Globus pallidus (tissue), 1 donor: Measurements from ENCODE around the gene ARHGAP45.

Experiments used
- DNase-seq: peaks from one replicate; pipeline ENCODE4 v3.0.0-alpha.2; 2015; ENCODE audit warnings: low spot score

ARHGAP45 gene

DNA sequence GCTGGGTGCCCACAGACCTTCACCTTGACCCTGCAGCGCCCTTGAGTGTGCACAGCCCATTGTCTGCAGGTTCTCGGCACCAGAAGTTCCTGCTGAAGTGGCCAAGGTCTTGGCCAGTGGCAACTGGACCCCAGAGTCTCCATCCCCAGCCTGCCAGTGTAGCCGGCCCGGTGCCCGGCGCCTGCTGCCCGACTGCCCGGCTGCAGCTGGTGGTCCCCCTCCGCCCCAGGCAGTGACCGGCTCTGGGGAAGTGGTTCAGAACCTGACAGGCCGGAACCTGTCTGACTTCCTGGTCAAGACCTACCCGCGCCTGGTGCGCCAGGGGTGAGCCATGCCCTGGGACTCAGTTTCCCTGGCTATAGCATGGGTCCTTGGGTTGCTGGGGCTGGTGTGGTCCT, 11.9 kb upstream of the ARHGAP45 start:
- DNase-seq = no peak

DNA sequence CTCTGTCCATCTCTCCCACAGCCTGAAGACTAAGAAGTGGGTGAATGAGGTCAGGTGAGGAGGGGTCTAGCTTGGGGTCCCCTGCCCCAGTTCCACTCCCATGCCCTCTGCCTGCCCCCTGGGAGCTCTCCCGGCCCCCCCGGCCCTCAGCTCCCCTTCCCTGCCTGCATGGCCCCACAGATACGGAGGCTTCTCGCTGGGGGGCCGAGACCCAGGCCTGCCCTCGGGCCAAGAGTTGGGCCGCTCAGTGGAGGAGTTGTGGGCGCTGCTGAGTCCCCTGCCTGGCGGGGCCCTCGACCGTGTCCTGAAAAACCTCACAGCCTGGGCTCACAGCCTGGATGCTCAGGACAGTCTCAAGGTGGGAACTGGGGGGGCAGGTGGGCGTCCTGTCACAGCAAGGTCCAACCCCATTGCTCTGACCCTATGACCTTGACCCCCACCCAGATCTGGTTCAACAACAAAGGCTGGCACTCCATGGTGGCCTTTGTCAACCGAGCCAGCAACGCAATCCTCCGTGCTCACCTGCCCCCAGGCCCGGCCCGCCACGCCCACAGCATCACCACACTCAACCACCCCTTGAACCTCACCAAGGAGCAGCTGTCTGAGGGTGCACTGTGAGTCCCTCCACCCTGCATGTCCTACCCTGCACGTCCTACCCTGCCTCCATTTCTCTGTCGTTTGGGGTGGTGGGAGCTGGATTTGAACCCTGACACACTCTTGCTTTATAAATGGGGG, 10.9 kb upstream of the ARHGAP45 start:
- no peak for DNase-seq

DNA sequence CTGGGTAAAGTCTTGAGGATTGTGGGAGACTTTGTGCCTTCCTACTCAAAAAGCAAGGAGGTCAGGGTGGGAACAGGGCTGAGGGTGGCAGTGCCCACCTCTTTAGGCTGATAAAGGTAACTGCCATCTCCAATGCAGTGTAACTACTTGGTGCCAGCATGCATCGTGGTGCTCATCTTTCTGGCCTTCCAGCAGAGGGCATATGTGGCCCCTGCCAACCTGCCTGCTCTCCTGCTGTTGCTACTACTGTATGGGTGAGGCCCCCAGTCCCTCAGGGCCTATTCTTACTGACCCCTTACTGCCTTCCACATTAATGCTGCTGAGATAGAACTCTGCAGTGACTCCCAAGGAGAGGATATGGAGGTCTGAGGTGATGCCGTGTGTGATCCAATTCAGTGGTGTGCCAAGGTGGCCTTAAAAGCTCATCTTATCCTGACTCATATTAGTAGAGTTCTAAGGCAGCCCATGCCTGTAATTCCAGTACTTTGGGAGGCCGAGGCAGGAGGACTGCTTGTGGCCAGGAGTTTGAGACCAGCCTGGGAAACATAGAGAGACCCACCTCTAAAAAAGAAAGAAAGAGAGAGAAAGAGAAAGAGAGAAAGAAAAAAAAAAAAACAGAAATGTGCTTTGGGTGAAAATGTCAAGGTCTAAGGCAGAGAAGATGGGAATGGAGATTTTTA, 9.7 kb upstream of the ARHGAP45 start:
- DNase-seq = no peak

DNA sequence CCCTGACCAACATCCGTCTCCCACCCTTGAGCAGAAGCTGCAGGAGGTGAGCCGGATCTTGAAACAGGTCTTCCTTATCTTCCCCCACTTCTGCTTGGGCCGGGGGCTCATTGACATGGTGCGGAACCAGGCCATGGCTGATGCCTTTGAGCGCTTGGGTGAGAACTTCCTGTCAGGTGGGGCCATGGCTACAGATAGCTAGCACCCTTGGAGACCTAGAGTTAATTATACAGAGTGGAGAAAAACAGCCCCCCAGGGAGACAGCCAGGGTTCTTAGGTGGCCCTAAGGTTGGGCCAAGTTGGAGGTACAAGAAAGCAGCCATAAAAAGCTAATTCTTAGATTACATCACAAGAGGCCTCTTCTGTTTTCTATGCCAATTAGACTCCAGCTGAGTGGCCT, 8.9 kb upstream of the ARHGAP45 start:
- no peak for DNase-seq

DNA sequence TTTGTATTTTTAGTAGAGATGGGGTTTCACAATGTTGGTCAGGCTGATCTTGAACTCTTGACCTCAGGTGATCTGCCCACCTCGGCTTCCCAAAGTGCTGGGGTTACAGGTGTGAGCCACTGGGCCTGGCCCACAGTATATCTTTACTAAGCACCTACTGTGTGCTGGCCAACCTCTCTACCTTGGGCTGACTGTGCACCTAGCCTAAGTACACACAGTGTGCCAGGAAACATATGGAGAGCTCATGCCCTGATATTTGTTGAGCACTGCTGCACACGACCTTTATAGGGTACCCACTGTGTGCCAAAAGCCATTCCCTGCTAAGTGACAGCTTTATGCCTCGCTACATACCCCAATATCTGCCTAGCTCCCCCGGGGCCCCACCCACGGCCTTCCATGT, 6.3 kb upstream of the ARHGAP45 start:
- DNase-seq = no peak

DNA sequence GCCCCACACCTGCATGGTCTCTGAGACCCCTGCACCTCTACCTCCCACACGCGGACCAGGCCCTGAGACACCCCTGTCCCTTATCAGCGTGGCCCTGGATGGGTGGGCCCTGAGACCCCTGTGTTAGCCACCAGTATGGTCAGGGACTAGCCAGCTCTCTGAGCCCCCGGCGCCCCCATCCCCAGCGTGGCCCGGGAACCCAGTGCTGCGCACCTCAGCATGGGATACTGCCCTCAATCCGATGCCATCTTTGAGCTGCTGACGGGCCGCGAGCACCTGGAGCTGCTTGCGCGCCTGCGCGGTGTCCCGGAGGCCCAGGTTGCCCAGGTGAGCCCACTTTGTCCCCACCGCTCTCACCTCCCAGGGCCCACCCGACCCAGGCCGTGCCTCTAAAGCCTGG, 5.0 kb upstream of the ARHGAP45 start:
- DNase-seq = no peak

DNA sequence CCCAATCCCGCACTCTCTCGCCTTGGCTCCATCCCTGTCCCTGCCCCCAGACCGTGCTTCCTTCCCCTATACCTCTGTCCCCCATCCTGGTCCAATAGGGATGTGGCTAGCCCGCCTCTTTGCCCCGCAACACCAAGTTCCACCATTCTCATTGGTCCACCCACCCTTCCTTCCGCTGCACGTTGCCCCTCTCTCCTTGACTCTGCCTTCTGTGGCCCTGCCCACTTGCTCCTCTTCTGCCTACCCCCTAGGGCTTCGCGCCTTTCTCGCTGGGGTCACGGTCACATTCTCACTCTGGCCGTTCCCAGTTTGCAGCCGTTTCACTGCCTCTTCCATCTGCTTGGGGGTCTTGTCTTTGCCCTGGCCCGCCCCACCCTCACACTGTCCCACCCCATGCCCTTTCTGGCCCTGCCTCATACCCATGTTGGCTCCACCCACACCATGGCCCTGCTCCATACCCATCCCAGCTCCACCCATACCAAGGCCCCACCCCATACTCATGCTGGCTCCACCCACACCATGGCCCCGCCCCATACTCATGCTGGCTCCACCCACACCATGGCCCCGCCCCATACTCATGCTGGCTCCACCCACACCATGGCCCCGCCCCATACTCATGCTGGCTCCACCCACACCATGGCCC, 4.5 kb upstream of the ARHGAP45 start:
- DNase-seq = no peak

DNA sequence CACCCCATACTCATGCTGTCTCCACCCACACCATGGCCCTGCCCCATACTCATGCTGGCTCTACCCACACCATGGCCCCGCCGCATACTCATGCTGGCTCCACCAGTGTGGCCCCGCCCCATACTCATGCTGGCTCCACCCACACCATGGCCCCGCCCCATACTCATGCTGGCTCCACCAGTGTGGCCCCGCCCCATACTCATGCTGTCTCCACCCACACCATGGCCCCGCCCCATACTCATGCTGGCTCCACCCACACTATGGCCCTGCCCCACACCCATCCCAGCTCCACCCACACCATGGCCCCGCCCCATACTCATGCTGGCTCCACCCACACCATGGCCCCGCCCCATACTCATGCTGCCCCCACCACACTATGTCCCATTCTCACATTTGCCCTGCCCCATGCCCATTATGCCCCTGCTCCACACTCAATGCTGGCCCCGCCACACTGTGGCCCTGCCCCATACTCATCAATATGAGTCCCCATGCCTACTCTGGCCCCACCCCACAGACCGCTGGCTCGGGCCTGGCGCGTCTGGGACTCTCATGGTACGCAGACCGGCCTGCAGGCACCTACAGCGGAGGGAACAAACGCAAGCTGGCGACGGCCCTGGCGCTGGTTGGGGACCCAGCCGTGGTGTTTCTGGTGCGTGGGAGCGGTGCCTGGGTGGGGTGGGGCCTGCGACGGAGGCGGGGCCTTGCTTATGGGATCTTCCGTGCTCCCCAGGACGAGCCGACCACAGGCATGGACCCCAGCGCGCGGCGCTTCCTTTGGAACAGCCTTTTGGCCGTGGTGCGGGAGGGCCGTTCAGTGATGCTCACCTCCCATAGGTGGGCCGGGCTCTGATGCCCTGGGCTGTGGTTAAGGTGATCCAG, 3.7 kb upstream of the ARHGAP45 start:
- no peak for DNase-seq

DNA sequence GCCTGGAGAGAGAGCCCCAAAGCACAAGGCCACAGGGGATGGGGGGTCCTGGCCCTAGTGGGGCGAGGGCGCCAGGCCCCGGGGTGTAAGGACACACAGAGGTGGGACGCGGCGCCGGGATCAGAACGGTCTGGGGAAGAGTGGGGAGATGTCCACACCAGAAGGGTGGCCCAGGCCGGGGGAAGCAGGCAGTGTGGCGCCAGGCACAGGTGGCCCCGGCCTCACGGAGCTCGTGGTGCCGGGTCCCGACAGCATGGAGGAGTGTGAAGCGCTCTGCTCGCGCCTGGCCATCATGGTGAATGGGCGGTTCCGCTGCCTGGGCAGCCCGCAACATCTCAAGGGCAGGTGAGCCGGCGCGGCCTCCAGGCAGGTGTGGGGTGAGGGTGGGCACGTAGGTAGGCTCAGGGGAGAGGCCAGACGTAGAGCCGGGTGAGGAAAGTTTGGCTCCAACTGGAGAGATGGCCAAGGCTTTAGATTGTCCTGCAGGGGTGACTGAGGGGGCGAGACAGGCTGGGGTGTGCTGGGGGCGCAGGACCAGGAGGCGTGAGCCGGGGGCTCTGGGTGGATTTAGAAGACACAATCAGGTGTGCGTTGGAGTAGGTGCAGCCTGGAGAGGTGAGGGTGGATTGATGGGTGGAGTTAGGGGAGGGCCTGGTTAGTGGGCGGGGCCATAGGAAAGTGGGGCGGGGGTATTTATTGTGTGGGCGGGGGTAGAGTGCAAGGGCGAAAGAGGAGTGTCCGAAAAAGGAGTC, 2.9 kb upstream of the ARHGAP45 start:
- no peak for DNase-seq

DNA sequence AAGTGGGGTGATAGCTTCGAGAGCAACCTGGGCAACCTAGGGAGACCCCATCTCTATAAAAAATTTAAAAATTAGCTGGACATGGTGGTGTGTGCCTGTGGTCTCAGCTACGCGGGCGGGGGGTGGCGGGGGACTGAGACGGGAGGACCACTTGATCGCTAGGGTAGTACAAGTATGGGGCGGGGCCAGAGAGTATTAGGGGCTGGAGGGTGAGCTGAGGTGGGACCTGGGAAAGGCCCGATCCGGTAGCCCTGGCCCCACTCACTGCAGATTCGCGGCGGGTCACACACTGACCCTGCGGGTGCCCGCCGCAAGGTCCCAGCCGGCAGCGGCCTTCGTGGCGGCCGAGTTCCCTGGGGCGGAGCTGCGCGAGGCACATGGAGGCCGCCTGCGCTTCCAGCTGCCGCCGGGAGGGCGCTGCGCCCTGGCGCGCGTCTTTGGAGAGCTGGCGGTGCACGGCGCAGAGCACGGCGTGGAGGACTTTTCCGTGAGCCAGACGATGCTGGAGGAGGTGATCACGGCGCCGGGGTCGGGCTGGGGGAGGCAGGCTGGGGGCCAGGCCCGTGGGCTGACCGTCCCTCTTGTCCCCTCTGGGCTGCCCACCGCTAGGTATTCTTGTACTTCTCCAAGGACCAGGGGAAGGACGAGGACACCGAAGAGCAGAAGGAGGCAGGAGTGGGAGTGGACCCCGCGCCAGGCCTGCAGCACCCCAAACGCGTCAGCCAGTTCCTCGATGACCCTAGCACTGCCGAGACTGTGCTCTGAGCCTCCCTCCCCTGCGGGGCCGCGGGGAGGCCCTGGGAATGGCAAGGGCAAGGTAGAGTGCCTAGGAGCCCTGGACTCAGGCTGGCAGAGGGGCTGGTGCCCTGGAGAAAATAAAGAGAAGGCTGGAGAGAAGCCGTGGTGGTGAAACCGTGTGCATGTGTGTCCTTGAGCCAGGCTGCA, 2.0 kb upstream of the ARHGAP45 start:
- DNase-seq = no peak

DNA sequence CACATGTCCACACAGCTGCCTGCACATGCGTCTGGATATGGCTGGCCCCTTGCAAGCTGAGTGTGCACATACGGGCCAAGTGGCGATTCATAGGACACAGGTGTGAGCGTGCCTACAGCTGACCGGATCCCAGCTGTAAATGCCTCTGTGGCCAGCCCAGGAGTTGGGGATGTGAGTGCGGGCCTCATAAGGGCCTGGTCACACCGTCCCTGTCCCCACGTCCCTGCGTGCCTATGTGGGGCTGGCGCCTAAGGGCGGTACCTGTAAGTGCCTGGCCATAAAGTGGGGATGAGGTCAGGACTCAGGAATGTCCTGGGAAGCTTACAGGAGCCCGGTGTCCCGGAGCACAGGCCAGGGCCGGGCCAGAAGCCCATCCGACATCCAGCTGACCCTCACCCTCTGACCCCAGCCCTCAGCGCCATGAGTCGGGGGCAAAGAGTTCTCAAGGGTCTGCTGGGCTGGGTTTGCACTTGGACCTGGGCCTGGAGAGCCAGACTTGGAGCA, 1.3 kb upstream of the ARHGAP45 start:
- DNase-seq = no peak

DNA sequence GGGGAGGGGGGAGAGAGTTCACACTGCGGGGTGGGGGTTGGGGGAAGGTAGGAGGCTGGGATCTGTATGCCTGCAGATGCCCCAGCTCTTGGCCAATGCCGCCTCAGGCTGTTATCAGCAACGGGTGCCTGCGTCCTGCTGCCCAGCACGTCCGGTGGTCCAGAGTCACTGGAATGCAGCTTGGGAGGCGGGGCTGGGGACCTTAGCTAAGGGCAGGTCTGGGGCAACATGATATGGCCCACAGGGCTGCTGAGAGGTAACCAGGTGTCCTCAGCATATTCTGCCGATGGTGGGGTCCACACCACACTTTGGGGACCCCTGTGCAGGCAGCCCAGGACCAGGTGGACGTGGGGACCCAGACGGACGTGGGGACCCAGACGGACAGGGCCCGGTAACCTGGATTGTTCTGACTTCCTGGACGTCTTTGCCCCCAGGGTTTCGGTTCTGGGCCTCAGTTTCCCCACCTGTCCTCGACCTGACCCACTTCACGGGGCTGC, 668 bp upstream of the ARHGAP45 start:
- DNase-seq = no peak

DNA sequence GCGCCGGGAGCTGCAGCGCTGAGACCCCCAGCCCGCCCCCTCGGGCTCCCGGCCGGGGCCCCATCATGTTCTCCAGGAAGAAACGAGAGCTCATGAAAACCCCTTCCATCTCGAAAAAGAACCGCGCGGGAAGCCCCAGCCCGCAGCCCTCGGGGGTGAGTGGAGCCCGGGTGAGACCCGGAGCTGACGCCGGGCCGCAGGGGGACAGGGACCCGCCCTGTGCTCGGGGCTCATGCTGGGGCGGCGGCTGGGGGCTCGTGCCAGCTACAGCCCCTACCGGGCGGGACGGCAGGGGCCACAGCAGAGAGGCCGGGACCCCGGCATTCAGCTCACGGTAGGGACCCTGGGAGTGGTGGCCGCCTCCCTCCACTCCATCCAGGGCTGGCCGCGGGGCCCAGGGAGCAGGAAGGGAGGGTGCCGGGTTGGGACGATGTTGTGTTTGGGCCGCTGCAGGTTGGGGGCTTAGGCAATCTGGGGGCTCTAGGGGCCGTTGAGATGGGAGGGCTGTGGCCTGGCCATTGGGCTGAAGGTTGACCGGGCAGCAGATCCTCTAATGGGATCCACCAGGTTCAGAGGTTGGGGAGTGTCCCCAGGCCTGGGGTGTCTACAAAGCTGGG, 482 bp downstream of the ARHGAP45 start:
- no peak for DNase-seq

DNA sequence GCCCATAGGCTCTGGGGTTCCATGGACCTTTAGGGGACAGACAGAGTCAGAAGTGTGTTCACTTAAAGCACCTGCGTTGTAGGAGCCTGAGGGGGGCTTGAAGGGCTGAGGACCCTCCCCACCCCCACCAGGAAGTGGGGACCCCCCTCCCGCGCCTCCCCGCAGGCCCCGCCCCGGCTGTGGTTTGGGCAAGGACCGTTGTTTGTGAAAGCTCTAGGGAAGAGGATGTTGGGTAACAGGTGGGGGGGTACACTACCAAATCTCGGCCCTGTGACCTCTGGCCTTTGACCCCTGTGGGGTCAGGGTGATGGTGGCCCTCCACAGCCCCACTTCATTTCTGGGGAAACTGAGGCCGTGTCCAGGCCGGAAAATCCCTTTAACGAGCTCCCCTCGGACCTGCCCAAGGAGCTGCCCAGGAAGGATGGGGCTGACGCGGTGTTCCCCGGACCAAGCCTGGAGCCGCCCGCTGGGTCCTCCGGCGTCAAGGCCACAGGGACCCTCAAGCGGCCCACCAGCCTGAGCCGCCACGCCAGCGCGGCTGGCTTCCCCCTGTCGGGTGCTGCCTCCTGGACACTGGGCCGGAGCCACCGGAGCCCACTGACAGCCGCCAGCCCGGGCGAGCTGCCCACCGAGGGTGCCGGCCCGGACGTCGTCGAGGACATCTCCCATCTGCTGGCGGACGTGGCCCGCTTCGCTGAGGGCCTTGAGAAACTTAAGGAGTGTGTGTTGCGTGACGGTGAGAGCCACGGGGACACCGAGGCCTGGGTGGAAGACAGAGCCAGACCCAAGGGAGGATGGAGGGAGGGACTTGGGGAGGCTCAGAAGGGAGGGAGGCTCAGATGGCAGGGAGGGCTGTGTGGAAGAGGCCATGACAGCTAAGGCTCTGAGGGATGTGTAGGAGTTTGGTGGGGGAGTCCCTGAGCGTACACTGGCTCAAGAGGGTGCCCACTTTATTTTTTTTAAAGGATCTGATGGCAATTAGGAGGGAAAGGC, 1.3 kb downstream of the ARHGAP45 start:
- no peak for DNase-seq

DNA sequence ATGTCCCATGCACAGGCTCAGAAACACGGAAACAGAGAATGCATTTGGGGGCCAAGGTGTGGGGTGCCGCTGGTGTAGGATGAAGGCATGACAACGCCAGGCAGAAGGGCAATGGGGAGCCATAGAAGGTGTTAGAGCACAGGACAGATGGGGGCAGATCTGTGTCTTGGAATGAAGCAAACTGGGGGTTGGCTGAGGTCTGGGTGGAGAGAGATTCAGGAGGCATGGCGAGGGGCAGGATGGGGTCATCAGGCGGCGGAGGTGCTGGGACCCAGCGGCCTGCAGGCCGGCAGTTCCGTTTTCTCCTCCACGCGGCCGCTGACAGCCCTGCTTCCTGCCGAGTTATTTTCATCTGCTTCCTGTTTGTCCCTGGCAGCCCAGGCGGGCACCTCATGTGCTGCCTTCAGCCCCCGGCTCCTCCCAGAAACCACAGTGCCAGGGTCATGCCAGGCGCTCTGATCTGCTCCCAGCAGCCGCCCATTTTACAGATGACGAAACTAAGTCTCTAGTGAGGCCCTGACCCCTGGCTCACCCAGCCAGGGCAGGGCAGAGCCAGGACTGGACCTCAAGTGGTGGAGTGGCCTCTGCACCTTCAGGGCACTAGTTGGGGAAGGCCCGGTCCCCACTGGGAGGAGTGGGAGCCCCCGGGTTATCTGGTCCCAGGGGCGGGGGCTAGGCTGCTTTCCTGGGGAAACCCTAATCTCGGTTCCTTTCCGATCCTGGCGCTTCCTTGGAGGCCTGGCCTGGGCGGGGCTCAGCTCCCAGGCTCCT, 2.2 kb downstream of the ARHGAP45 start:
- DNase-seq = peak; percentile 47

DNA sequence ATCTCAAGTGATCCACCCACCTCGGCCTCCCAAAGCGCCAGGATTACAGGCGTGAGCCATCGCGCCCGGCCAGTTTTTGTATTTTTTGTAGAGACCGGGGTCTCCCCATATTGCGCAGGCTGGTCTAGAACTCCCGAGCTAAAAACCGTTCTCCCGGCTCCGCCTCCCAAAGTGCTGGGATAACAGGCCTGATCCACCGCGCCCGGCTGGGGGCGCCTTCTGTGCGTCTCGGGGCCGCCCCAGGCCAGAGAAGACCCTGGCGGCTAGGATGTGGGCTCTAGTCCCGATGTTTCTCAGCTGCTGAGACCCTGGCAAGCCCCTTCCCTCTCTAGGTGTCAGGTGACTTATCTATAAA, 3.6 kb downstream of the ARHGAP45 start:
- no peak for DNase-seq

DNA sequence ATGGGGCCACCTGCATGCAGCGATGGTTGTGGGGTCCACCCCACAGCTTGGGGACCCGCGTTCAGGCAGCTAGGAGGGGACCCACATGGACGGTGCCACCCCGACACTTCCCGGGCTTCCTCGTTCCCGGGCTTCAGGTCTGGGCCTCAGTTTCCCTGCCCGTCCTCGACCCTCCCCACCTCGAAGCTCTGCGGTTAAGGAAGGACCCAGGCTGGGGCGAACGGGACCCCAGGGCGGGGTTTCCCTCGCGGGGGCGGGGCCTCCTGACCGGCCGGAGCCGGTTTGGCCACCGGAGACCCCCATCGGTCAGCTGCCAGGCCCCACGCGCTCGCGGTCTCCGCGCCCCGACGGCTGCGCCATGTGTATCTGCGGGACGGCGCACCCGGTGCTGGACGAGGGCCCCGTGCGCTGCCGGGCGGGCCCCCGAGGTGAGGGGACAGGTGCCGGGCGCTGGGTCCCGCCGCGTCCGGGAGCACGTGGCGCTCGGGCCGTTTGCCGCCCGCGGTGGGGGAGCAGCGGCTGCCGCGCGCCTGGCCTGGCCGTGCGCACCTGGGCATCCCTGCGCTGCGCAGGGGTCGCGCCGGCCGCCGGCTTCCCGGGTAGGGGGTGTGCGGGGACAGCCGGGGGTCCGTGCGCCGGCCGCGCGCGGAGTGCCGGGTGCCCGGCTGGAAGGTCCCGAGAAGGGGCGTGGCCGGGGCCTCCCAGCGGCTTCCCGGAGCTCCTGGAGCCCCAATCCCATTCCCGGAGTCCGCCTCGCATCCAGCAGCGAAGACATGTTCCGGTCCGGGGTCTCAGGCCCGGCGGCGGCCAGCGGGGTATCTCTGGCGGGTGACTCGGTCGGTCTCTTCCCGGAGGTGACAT, 4.2 kb downstream of the ARHGAP45 start:
- DNase-seq = no peak
